GM18511 (cell line): ENCODE data around the gene PEX5L.

Experiments
- ATAC-seq: cut with Tn5 transposase; IDR thresholded peaks from one replicate; pipeline ENCODE4 v1.9.1; 2021; ENCODE audit warnings: mild to moderate bottlenecking, moderate library complexity; ENCODE audit not compliant: unreplicated experiment

The PEX5L gene

DNA sequence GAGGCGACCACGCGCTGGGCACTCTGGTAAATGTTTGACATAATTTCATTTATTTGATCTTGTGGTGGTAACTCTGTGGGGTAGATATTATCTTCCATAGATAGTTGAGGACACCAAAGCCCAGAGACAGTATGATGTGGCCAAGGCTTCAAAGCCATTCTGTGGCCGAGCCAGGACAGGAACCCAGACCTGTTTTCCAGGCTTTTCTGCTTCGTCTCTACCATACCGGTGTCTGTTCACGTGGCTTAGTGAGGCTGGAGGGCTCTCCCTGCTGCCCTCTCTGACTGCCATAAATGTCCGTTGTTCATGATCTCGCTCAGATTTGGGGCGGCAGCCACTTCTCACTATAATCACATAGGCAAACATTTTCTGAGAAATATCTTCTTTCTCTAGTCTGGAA, 134.7 kb downstream of the PEX5L start:
- ATAC-seq = no peak

DNA sequence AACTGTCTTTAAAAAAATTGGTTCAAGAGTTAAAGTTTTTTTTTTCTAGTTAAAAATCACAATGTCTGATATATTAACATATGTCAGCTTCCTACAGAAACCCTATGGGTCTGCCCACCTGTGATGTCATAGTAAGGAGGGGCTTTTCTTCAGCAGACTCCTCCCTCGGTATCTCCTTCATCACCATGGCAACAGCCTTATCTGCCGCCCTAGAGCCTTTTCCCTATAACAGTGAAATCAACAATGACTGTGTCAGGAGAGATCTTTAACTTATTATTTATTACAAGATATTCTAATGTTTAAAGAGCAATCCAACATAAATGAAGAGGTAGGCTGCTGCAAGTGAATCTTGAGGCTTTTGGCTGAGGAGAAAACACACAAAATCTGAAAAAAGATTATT, 138.7 kb downstream of the PEX5L start:
- ATAC-seq = peak; percentile 66

DNA sequence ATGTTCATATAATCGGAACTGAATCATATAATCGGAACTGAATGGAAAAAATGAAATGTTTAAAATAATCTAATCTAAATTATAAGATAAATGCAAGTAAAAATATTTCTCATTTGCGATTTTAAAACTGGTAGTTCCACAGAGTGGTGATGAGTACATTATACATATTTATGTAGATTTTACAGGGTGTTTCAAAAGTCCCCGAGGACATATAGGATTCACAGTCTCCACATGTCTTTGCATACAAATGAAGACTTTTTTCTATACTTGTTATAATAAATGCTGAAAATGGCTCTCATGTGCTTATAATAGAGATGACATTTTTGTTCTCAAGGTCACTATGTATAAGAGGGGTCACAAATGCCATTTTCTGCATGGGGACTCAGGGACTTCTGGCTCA, 139.5 kb downstream of the PEX5L start:
- no peak for ATAC-seq

GRCh38 chr3:179896507-179896906, 140.2 kb downstream of the PEX5L start:
- no peak for ATAC-seq

DNA sequence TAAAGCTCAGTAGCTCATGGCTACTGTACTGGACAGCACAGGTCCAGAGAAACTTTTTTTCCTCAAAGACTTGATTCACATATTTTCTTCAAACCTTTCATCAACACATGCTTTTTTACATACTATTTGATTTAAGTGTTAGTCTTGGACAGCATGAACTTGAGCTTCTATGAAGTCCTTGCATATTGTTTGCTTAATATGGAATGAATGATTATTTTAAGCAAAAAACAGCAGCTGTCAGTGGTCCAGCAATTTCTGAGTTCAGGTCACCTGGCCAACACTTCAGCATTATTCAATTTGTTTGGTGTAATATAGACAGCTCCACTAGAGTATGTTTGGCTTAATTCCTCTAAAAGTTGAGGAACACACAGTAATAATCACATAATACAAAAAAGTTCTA, 141.4 kb downstream of the PEX5L start:
- no peak for ATAC-seq

GRCh38 chr3:179887295-179887943, 149.3 kb downstream of the PEX5L start:
- ATAC-seq = no peak

DNA sequence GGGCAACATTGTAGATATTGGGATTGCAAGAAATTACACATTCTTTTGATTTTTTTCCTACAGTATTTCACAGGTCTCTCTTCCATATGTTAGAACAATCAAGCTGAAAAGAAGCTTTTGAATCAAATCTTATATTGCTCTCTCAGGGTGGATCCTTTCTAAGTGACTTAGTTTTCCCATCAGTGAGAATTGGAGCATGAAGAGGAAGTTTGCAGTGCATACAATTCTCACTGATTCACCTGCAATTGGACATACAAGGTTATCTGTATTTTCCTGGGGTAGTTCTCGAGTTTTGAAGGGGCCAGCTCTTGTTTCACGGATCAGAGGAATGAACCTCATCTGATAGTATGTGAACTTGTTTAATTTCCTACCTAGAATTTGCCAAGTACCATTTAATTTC, 150.8 kb downstream of the PEX5L start:
- no peak for ATAC-seq

GRCh38 chr3:179884136-179884535, 152.6 kb downstream of the PEX5L start:
- no peak for ATAC-seq

DNA sequence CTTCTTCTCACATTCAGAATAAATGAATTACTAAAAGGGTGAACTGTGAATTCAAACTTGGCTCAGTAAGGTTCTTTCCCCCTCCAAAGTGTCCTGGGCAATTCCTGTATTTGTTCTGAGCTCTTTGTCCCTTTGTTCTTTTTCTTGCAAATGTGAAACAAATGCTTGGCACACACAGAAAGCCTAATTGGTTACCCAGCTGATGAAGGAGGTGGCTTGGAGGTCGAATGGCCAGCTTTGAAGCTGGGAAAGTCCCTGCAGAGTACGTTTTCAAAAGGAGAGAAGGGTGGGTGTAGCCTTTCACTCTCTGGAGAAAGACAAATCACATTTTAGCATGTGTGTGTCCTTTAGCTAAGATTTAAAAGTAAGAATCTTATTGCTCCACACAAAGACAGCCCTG, 154.4 kb downstream of the PEX5L start:
- ATAC-seq = peak; percentile 84

DNA sequence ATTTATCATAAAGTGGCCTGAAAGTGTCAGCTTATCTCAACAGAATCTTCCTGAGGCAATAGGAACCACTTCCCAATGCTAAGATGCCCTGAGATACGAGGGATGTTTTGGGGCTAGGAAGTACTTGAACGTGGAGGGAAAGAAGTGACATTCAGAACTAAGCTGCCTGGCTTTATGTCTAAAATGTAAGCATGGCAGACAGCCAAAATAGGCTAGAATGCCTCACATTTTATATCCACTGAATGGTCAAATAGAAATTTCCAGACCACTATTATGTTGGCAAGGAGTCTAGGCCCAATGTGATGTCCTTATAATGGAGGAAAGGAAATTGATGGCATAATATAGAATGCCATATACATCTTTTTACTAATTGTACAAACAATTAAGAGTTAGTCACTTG, 154.9 kb downstream of the PEX5L start:
- no peak for ATAC-seq

DNA sequence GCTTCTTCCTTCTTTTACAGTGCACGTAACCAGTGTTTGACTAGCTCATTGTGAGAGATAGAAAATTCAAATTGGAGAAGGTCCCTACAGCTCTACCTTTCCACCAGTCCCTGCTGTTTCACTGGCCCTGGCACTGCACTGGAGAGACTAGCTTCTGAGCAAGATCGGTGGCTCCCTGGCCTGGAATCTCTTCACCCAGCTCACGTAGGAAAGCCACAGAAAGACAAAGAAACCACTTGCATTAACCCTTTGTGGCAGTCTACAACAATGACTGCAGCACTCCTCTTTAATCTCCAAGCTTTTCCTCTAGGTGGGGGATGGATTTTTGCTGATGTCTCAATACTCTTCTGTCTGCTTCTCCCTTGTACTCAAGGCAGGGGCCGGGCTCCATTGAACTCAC, 155.9 kb downstream of the PEX5L start:
- ATAC-seq = no peak

GRCh38 chr3:179876440-179876839, 160.3 kb downstream of the PEX5L start:
- ATAC-seq = no peak

- no peak for ATAC-seq
Observed at GRCh38 chr3:179872842-179873241, 163.9 kb downstream of the PEX5L start.

DNA sequence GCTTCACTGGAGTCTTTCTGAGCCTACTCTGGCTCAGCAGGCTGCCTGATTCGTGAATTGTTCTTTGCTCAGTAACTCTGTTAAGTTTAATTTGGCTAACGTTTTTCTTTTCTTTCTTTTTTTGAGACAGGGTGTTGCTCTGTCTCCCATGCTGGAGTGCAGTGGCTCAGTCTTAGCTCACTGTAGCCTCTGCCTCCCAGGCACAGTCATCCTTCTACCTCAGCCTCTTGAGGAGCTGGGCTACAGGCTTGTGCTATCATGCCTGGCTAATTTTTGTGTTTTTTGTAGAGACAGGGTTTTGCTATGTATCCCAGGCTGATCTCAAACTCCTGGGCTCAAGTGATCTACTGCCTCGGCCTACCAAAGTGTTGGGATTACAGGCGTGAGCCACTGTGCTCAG, 165.0 kb downstream of the PEX5L start:
- ATAC-seq = no peak

DNA sequence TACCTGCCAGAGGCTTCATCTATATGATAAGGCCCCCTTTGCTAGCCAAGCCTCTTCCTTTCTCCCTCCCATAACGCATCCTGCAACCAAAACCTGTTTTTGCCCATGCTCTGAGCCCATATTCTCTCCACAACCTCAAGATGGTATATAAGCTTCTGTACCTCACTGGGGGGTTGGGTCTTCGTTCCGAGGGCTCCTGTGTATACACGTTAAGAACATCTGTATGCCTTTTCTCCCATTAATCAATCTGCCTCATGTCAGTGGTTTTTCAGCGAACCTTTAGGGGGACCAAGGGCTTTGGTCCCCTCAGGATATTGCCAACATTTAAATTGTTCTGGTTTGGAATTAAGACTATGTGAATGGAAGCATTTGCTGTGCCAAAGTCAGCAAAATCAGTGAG, 168.0 kb downstream of the PEX5L start:
- ATAC-seq = no peak

DNA sequence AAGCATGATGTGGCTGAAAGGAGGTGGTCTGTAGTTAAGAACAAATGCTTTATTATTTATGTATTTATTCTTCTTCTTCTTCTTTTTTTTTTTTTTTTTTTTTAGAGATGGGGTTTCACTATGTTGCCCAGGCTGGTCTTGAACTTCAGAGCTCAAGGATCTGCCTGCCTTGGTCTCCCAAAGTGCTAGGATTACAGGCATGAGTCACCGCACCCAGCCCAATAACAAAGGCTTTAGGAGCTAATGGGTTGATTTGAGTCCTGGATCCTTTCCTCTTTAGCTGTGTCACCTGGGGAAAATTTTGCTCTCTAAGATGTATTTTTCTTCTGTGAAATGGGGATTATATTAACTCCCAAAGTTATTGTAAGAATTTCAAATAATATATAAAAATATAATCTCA, 168.8 kb downstream of the PEX5L start:
- no peak for ATAC-seq

DNA sequence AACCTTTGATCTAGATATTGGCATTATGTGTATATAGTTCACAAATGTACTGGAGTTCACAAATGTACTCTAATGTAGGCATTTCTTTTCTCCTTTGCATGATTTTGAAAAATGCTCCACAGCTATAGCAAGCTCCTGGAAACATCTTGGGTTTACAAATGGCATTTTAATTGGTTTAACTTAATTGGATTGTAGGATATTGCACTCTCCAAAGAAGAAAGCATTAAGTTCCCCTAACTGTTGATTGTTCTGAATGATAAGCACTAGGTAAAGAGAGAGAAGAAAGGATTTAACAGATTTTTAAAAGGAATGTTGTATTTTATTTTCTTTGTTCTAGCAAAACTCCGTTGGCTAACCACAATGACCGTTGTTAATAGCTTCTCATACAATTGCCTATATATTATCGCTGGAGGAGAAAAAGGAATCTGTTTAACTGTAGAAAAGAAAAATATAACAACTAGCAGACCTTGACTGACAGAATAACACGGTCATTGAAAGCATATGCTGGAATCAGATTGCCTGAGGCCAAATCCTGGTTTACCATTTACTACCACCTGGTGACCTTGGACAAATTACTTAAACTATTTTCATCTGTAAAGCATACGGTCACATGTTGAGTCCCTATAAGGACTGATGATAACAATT, 170.8 kb downstream of the PEX5L start:
- ATAC-seq = no peak

DNA sequence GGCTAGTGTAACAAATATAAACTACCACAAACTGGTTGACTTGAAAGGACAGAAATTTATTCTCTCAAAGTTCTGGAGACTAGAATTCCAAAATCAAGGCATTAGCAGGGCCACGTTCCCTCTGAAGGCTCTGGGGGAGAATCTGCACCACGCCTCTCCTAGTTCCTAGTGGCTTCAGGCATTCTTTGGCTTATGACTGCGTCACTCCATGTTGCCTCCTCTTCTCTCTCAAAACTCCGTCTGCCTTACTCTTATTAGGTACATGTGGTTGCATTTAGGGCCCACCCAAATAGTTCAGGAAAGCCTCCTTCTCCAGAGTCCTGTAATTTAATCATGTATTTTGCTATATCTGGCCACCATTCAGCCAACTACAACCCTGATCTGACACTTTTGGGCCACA, 174.8 kb downstream of the PEX5L start:
- ATAC-seq = no peak

DNA sequence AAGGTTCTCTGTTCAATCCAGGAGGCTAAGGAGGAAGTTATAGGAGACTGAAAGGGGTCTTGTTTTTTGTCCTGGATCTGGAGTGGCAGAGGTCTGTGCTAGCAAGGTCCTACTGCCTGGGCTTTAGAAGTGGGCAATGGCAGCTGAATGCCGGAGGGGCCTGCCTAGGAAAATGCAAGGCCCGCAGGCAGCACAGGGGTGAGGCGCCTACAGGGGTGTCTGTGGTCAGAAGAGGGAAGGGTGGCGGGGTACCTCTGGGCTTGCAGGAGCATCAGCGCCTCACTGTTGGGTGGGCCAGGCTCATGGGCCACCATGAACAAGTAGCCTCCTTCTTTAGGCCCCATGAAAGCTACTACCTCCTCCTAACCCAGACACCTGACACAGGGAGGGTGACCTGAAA, 175.4 kb downstream of the PEX5L start:
- ATAC-seq = no peak

- ATAC-seq = no peak
Observed at GRCh38 chr3:179860275-179861107, 176.2 kb downstream of the PEX5L start.

- peak; percentile 78 for ATAC-seq
Observed at GRCh38 chr3:179853176-179853575, 183.6 kb downstream of the PEX5L start.
